Left lung (tissue), 10 donors: ENCODE data around the gene PPIP5K1. TPM values are rescaled to one million over a fixed set of nuclear protein-coding genes. Genes with fewer than 3 reads are reported as not detected.

Experiments used
- ATAC-seq: fragments of 200-7000 bp; cut with Tn5 transposase; one replicate; pipeline ENCODE4 v1.9.1; 2020; ENCODE audit warnings: moderate library complexity
- DNase-seq, 4 donors: peaks; one replicate each; pipeline ENCODE4 v3.0.0-alpha.2; 2013 to 2020
- H3K27ac ChIP-seq, 2 donors: fragments of 200-600 bp; sonication (generic) in 1 of 2; one replicate each; pipeline versions ENCODE4 v1.5.0 to v1.8.0; 2020 to 2021
- H3K27me3 ChIP-seq, 2 donors: fragments of 200-600 bp; sonication (generic) in 1 of 2; one replicate each; pipeline versions ENCODE4 v1.5.0 to v1.8.0; 2020 to 2021
- H3K36me3 ChIP-seq, 2 donors: fragments of 200-600 bp; sonication (generic) in 1 of 2; one replicate each; pipeline versions ENCODE4 v1.5.0 to v1.8.0; 2020 to 2021
- H3K4me1 ChIP-seq, 2 donors: fragments of 200-600 bp; one replicate each; pipeline ENCODE4 v1.8.0; 2021
- H3K4me3 ChIP-seq, 2 donors: fragments of 200-600 bp; sonication (generic) in 1 of 2; one replicate each; pipeline versions ENCODE4 v1.5.0 to v1.8.0; 2020 to 2021; ENCODE audit warnings: mild to moderate bottlenecking in 1 of 2
- H3K9me3 ChIP-seq, 2 donors: fragments of 200-600 bp; sonication (generic) in 1 of 2; one replicate each; pipeline versions ENCODE4 v1.5.0 to v1.8.0; 2020 to 2021
- CTCF ChIP-seq, 2 donors: fragments of 200-600 bp; sonication (generic) in 1 of 2; IDR thresholded peaks; one replicate each; pipeline versions ENCODE4 v1.5.0 to v1.8.0; 2021; ENCODE audit warnings: antibody characterized with exemption in 2 of 2
- intact Hi-C, 2 donors: fragments of 100-400 bp; cut with DNase I; formaldehyde crosslinking; loops; one replicate each; pipeline versions ENCODE4 v1.11.2 to v1.14.2; 2022
- polyA plus RNA-seq, 6 donors: library from polyadenylated mRNA; unstranded; fragments of 120-200 nt; gene quantifications; one replicate each; pipeline ENCODE4 v1.2.1, GENCODE V29; 2013; ENCODE audit not compliant: insufficient read length in 6 of 6
- total RNA-seq, 2 donors: library from RNA; stranded (reverse); fragmentation: NEBNext Ultra II Directional; extraction: Animal tissue kit (Norgen Biotek cat#: 25700); gene quantifications; one replicate each; pipeline ENCODE4 v1.2.1, GENCODE V29; 2021
- donor health status: DM: no; HTN: yes; CAD: no.
- donor health status: DM: no; HTN: no; CAD: no.

Gene PPIP5K1
- total and polyA plus RNA-seq, 8 donors: 20.2 to 35.7 (median 28.3) TPM

DNA sequence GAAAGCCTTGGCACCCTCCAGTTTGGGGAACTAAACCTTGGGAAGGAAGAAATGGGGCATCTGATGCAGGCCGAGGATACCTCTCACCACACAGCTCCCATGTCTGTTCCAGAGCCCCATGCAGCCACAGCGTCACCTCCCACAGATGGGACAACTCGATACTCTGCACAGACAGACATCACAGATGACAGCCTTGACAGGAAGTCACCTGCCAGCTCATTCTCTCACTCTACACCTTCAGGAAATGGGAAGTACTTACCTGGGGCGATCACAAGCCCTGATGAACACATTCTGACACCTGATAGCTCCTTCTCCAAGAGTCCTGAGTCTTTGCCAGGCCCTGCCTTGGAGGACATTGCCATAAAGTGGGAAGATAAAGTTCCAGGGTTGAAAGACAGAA, 64.9 kb downstream of the PPIP5K1 start:
- no peak overlapping the region for H3K4me3 ChIP-seq
- TF ChIP-seq CTCF (IDR thresholded peaks at IDR 0.05): no peak
- no peaks in the 10 kb centered on the region for H3K4me1 ChIP-seq
- H3K9me3 ChIP-seq: no peaks in the 10 kb centered on the region
- ATAC-seq: no peak
- intact Hi-C loops: no loop called here
- H3K27me3 ChIP-seq: no peaks in the 10 kb centered on the region
- DNase-seq: no peak
- H3K36me3 ChIP-seq: no peaks in the 10 kb centered on the region
- H3K27ac ChIP-seq: no peak overlapping the region

GRCh38 chr15:43524254-43524845, 65.7 kb downstream of the PPIP5K1 start:
- ATAC-seq: no peak
- no peaks in the 10 kb centered on the region for H3K4me1 ChIP-seq
- no peak for TF ChIP-seq CTCF (IDR thresholded peaks at IDR 0.05)
- H3K9me3 ChIP-seq: no peaks in the 10 kb centered on the region
- intact Hi-C loops: no loop called here
- no peak overlapping the region for H3K4me3 ChIP-seq
- H3K36me3 ChIP-seq: no peaks in the 10 kb centered on the region
- no peak for DNase-seq
- peaks cover 0 to under 1% of the 10 kb centered on the region in 2 donors for H3K27me3 ChIP-seq
- no peak overlapping the region for H3K27ac ChIP-seq

DNA sequence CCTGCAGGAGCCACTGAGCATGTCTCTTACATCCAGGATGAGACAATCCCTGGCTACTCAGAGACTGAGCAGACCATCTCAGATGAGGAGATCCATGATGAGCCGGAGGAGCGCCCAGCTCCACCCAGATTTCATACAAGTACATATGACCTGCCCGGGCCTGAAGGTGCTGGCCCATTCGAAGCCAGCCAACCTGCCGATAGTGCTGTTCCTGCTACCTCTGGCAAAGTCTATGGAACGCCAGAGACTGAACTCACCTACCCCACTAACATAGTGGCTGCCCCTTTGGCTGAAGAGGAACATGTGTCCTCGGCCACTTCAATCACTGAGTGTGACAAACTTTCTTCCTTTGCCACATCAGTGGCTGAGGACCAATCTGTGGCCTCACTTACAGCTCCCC, 66.4 kb downstream of the PPIP5K1 start:
- no peak for TF ChIP-seq CTCF (IDR thresholded peaks at IDR 0.05)
- no peaks in the 10 kb centered on the region for H3K36me3 ChIP-seq
- DNase-seq: no peak
- peaks cover 0 to 7% of the 10 kb centered on the region in 2 donors for H3K27me3 ChIP-seq
- H3K9me3 ChIP-seq: no peaks in the 10 kb centered on the region
- intact Hi-C loops: no loop called here
- no peak overlapping the region for H3K27ac ChIP-seq
- H3K4me1 ChIP-seq: no peaks in the 10 kb centered on the region
- H3K4me3 ChIP-seq: no peak overlapping the region
- ATAC-seq: no peak

GRCh38 chr15:43522247-43522646, 67.8 kb downstream of the PPIP5K1 start:
- no peak overlapping the region for H3K4me3 ChIP-seq
- H3K4me1 ChIP-seq: peaks cover 0 to 9% of the 10 kb centered on the region in 2 donors
- no peak for TF ChIP-seq CTCF (IDR thresholded peaks at IDR 0.05)
- H3K27ac ChIP-seq: no peak overlapping the region
- ATAC-seq (no peak), DNase-seq (no peak)
- H3K27me3 ChIP-seq: peaks cover 0 to 21% of the 10 kb centered on the region in 2 donors
- intact Hi-C loops: no loop called here
- H3K36me3 ChIP-seq: no peaks in the 10 kb centered on the region
- no peaks in the 10 kb centered on the region for H3K9me3 ChIP-seq

DNA sequence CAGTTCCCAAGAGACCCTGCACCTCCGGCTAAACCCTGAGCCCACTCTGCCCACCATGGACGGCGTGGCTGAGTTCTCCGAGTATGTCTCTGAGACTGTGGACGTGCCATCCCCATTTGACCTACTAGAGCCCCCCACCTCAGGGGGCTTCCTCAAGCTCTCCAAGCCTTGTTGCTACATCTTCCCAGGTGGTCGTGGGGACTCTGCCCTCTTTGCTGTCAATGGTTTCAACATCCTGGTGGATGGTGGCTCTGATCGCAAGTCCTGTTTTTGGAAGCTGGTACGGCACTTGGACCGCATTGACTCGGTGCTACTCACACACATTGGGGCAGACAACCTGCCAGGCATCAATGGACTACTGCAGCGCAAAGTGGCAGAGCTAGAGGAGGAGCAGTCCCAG, 68.6 kb downstream of the PPIP5K1 start:
- H3K36me3 ChIP-seq: no peaks in the 10 kb centered on the region
- peaks cover 0 to 30% of the 10 kb centered on the region in 2 donors for H3K27me3 ChIP-seq
- no peak overlapping the region for H3K27ac ChIP-seq
- no peaks in the 10 kb centered on the region for H3K9me3 ChIP-seq
- no peak overlapping the region for H3K4me3 ChIP-seq
- no peak for DNase-seq
- H3K4me1 ChIP-seq: peaks cover 0 to 9% of the 10 kb centered on the region in 2 donors
- no peak for TF ChIP-seq CTCF (IDR thresholded peaks at IDR 0.05)
- intact Hi-C loops: no loop called here
- ATAC-seq: no peak
